ENCODE measurements around the gene LPIN3. TPM values are rescaled to one million over a fixed set of nuclear protein-coding genes. Genes with fewer than 3 reads are reported as not detected.

Gene LPIN3
- polyA plus RNA-seq, 1 donor from 2014 or later: not detected

- Mint-ChIP-seq H3K4me3 (no peak overlapping the region), H3K36me3 (peaks cover 2% of the 10 kb centered on the region), H3K9me3 (no peaks in the 10 kb centered on the region), H3K4me1 (peaks cover 5 to 10% (median 5%) of the 10 kb centered on the region in 3 donors), H3K27me3 (peaks cover 18% of the 10 kb centered on the region), H3K27ac (no peak overlapping the region)
Observed at GRCh38 chr20:41335591-41335990, 5.0 kb upstream of the LPIN3 start.

- Mint-ChIP-seq H3K27ac (no peak overlapping the region), H3K4me3 (no peak overlapping the region), H3K36me3 (peaks cover 2% of the 10 kb centered on the region), H3K27me3 (peaks cover 18% of the 10 kb centered on the region), H3K4me1 (peaks cover 5 to 10% (median 5%) of the 10 kb centered on the region in 3 donors), H3K9me3 (no peaks in the 10 kb centered on the region)
Observed at GRCh38 chr20:41336711-41337492, 3.7 kb upstream of the LPIN3 start.

- peaks cover 17% of the 10 kb centered on the region for H3K27me3 Mint-ChIP-seq
- no peaks in the 10 kb centered on the region for H3K9me3 Mint-ChIP-seq
- H3K4me3 Mint-ChIP-seq: peak overlapping the region; percentile 73 to 92 (median 83)
- H3K27ac Mint-ChIP-seq: peak overlapping the region in 2 of 3 donors; percentile 14 to 95
- H3K36me3 Mint-ChIP-seq: peaks cover 2% of the 10 kb centered on the region
- H3K4me1 Mint-ChIP-seq: peaks cover 5 to 10% (median 5%) of the 10 kb centered on the region in 3 donors
Observed at GRCh38 chr20:41339957-41340326, 679 bp upstream of the LPIN3 start.

GRCh38 chr20:41342474-41343464, 2.1 kb downstream of the LPIN3 start:
- H3K27ac Mint-ChIP-seq: peak overlapping the region in 1 of 3 donors; percentile 50
- peak overlapping the region in 1 of 4 donors; percentile 15 for H3K4me3 Mint-ChIP-seq
- no peaks in the 10 kb centered on the region for H3K9me3 Mint-ChIP-seq
- H3K4me1 Mint-ChIP-seq: peaks cover 5 to 10% (median 5%) of the 10 kb centered on the region in 3 donors
- H3K27me3 Mint-ChIP-seq: peaks cover 12% of the 10 kb centered on the region
- no peaks in the 10 kb centered on the region for H3K36me3 Mint-ChIP-seq

GRCh38 chr20:41344477-41344876, 3.9 kb downstream of the LPIN3 start:
- no peak overlapping the region for H3K4me3 Mint-ChIP-seq
- H3K27ac Mint-ChIP-seq: no peak overlapping the region
- peaks cover 1% of the 10 kb centered on the region for H3K36me3 Mint-ChIP-seq
- H3K4me1 Mint-ChIP-seq: peaks cover 5 to 9% (median 5%) of the 10 kb centered on the region in 3 donors
- peaks cover 8% of the 10 kb centered on the region for H3K27me3 Mint-ChIP-seq
- H3K9me3 Mint-ChIP-seq: no peaks in the 10 kb centered on the region

- no peak overlapping the region for H3K4me3 Mint-ChIP-seq
- peaks cover 3% of the 10 kb centered on the region for H3K27me3 Mint-ChIP-seq
- peaks cover 1% of the 10 kb centered on the region for H3K36me3 Mint-ChIP-seq
- no peak overlapping the region for H3K27ac Mint-ChIP-seq
- peaks cover 3% of the 10 kb centered on the region in 3 donors for H3K4me1 Mint-ChIP-seq
- H3K9me3 Mint-ChIP-seq: no peaks in the 10 kb centered on the region
Observed at GRCh38 chr20:41344938-41345728, 4.5 kb downstream of the LPIN3 start.

GRCh38 chr20:41345729-41346067, 5.1 kb downstream of the LPIN3 start:
- Mint-ChIP-seq H3K36me3 (peaks cover 1% of the 10 kb centered on the region), H3K9me3 (no peaks in the 10 kb centered on the region), H3K4me1 (peaks cover 0 to 2% (median 0%) of the 10 kb centered on the region in 3 donors), H3K27me3 (no peaks in the 10 kb centered on the region), H3K27ac (no peak overlapping the region), H3K4me3 (no peak overlapping the region)

- Mint-ChIP-seq H3K9me3 (no peaks in the 10 kb centered on the region), H3K4me3 (no peak overlapping the region), H3K27me3 (no peaks in the 10 kb centered on the region), H3K36me3 (peaks cover 1% of the 10 kb centered on the region), H3K4me1 (peaks cover 0 to 2% (median 0%) of the 10 kb centered on the region in 3 donors), H3K27ac (no peak overlapping the region)
Observed at GRCh38 chr20:41347523-41348429, 7.2 kb downstream of the LPIN3 start.

- Mint-ChIP-seq H3K9me3 (no peaks in the 10 kb centered on the region), H3K27me3 (no peaks in the 10 kb centered on the region), H3K4me3 (no peak overlapping the region), H3K4me1 (peaks cover 0 to 2% (median 0%) of the 10 kb centered on the region in 3 donors), H3K36me3 (peaks cover 1% of the 10 kb centered on the region), H3K27ac (no peak overlapping the region)
Observed at GRCh38 chr20:41348430-41349172, 8.0 kb downstream of the LPIN3 start.

GRCh38 chr20:41349266-41349665, 8.6 kb downstream of the LPIN3 start:
- Mint-ChIP-seq H3K4me3 (no peak overlapping the region), H3K27me3 (no peaks in the 10 kb centered on the region), H3K36me3 (peaks cover 1% of the 10 kb centered on the region), H3K9me3 (no peaks in the 10 kb centered on the region), H3K27ac (no peak overlapping the region), H3K4me1 (peaks cover 0 to 2% (median 0%) of the 10 kb centered on the region in 3 donors)

- no peaks in the 10 kb centered on the region for H3K9me3 Mint-ChIP-seq
Observed at GRCh38 chr20:41349943-41350342, 9.3 kb downstream of the LPIN3 start.

GRCh38 chr20:41350408-41350962, 9.9 kb downstream of the LPIN3 start:
- H3K27me3 Mint-ChIP-seq: no peaks in the 10 kb centered on the region
- H3K9me3 Mint-ChIP-seq: no peaks in the 10 kb centered on the region
- no peak overlapping the region for H3K27ac Mint-ChIP-seq
- peaks cover 1% of the 10 kb centered on the region for H3K36me3 Mint-ChIP-seq
- H3K4me3 Mint-ChIP-seq: peak overlapping the region in 1 of 4 donors; percentile 18
- H3K4me1 Mint-ChIP-seq: peaks cover 0 to 2% (median 0%) of the 10 kb centered on the region in 3 donors

More at GRCh38 chr20:41349943-41350342, 9.3 kb downstream of the LPIN3 start:
- no peaks in the 10 kb centered on the region for H3K27me3 Mint-ChIP-seq
- peaks cover 0 to 2% (median 0%) of the 10 kb centered on the region in 3 donors for H3K4me1 Mint-ChIP-seq
- H3K36me3 Mint-ChIP-seq: peaks cover 1% of the 10 kb centered on the region
- H3K27ac Mint-ChIP-seq: no peak overlapping the region
- H3K4me3 Mint-ChIP-seq: no peak overlapping the region

GRCh38 chr20:41352106-41352505, 11.5 kb downstream of the LPIN3 start:
- peak overlapping the region in 1 of 3 donors; percentile 71 for H3K27ac Mint-ChIP-seq
- H3K4me3 Mint-ChIP-seq: no peak overlapping the region
- H3K27me3 Mint-ChIP-seq: no peaks in the 10 kb centered on the region
- peaks cover 0 to 2% (median 0%) of the 10 kb centered on the region in 3 donors for H3K4me1 Mint-ChIP-seq
- H3K36me3 Mint-ChIP-seq: peaks cover 1% of the 10 kb centered on the region
- H3K9me3 Mint-ChIP-seq: no peaks in the 10 kb centered on the region
